ENCODE measurements around the gene RAB6B. TPM values are rescaled to one million over a fixed set of nuclear protein-coding genes. Genes with fewer than 3 reads are reported as not detected.

Gene RAB6B
- total RNA-seq, 4 donors from 2014 or later = 0.53 to 1.2 (median 0.81) TPM

DNA sequence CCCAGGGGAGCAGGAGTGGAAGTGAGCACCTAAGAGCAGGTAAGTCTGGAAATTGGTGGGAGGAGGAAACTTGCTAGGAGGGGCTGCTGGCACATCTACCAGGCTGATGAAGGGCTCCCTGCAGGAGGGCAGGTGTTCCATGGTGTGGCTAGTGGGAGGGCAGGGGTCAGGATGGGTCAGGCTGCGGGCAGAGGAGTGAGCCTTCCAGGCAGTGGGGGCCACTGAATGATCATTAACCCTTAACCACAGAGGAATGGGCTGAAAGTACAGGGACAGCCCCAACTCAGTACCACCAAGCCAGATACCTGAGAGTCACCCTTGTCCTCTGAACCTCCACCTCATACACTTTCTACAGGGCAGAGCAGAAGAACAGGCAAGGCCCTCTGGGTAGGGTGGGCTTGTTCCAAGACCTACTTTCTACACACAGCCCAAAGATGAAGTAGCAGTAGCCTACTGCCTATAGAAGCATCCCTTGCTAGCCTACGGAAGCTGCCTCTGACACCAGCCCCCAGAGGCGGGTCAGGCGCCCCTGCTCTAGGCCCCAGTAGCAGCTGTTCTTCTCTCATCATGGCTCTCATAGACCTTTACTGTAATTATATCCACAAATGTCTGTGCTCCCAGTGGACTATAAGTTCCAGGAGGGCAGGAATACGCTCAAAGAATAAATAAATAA lies 4.6 kb downstream of the RAB6B start:
- H3K36me3 ChIP-seq = no peaks in the 10 kb centered on the region
- no peaks in the 10 kb centered on the region for H3K9me3 ChIP-seq
- H3K4me3 ChIP-seq = no peak overlapping the region
- H3K27me3 ChIP-seq = peaks cover 0 to 4% of the 10 kb centered on the region in 2 donors
- H3K4me1 ChIP-seq = peaks cover 0 to 17% (median 4%) of the 10 kb centered on the region in 4 donors
- TF ChIP-seq, protein P1, sequence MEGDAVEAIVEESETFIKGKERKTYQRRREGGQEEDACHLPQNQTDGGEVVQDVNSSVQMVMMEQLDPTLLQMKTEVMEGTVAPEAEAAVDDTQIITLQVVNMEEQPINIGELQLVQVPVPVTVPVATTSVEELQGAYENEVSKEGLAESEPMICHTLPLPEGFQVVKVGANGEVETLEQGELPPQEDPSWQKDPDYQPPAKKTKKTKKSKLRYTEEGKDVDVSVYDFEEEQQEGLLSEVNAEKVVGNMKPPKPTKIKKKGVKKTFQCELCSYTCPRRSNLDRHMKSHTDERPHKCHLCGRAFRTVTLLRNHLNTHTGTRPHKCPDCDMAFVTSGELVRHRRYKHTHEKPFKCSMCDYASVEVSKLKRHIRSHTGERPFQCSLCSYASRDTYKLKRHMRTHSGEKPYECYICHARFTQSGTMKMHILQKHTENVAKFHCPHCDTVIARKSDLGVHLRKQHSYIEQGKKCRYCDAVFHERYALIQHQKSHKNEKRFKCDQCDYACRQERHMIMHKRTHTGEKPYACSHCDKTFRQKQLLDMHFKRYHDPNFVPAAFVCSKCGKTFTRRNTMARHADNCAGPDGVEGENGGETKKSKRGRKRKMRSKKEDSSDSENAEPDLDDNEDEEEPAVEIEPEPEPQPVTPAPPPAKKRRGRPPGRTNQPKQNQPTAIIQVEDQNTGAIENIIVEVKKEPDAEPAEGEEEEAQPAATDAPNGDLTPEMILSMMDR (IDR thresholded peaks at IDR 0.05) = no peak
- TF ChIP-seq POLR2A (IDR thresholded peaks at IDR 0.05) = no peak
- H3K27ac ChIP-seq = no peak overlapping the region
- DNase-seq = no peak

DNA sequence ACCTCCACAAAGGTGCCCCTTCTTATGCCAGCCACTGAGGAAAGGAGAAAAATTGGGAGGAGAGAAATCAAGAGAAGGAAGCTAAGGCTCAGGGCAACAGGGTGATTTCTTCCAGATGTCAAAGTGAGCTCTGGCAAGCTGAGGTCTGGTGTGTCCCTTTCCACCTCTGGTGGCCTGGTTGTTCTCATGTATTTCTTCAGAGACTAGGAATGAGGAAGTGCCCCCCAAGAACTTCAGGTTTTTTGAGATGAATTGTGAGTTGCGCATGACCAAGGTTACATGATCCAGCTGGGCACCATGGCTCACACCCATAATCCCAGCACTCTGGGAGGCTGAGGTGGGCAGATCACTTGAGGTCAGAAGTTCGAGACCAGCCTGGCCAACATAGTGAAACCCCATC lies 5.6 kb downstream of the RAB6B start:
- no peak overlapping the region for H3K4me3 ChIP-seq
- H3K27me3 ChIP-seq = peaks cover 0 to under 1% of the 10 kb centered on the region in 2 donors
- peaks cover 0 to 8% (median 2%) of the 10 kb centered on the region in 4 donors for H3K4me1 ChIP-seq
- no peaks in the 10 kb centered on the region for H3K36me3 ChIP-seq
- no peak overlapping the region for H3K27ac ChIP-seq
- no peaks in the 10 kb centered on the region for H3K9me3 ChIP-seq
- TF ChIP-seq, protein P1 (IDR thresholded peaks at IDR 0.05) = no peak
- TF ChIP-seq POLR2A (IDR thresholded peaks at IDR 0.05) = no peak
- no peak for DNase-seq

DNA sequence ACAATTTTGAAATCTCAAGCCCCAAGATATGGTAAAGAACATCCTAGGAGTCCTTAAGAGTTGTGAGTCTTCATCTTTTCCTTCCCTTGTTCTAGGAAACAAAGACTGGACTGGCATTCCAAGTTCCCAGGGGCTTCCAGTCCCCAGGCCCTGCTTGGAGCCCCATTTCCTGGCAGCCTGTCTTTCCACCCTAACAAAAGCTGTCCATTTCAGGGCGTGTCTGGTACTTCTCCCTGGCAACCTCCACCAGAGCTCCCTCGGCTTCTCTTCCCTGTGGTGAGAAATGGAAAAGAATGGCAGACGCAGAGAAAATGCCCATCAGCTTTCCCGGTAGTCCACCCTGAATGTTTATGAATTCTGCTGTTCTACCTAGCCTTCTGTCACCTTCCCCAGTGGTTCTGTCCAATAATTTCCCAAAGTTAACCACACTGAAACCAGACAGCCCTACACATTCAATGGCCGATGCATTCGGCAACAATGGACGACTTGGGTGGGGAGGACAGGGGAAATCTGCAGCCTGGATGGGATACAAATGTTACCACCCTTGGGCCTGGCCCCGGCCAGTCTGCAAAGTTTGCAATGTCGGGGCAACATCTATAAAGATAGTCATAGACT lies 6.8 kb downstream of the RAB6B start:
- Histone ChIP-seq H3K4me3 (no peak overlapping the region), H3K4me1 (no peaks in the 10 kb centered on the region), H3K27ac (no peak overlapping the region), H3K27me3 (no peaks in the 10 kb centered on the region), H3K9me3 (no peaks in the 10 kb centered on the region), H3K36me3 (no peaks in the 10 kb centered on the region)
- TF ChIP-seq, protein P1 (IDR thresholded peaks at IDR 0.05) = no peak
- TF ChIP-seq POLR2A (IDR thresholded peaks at IDR 0.05) = no peak
- DNase-seq = peak in 1 of 3 donors; percentile 21

DNA sequence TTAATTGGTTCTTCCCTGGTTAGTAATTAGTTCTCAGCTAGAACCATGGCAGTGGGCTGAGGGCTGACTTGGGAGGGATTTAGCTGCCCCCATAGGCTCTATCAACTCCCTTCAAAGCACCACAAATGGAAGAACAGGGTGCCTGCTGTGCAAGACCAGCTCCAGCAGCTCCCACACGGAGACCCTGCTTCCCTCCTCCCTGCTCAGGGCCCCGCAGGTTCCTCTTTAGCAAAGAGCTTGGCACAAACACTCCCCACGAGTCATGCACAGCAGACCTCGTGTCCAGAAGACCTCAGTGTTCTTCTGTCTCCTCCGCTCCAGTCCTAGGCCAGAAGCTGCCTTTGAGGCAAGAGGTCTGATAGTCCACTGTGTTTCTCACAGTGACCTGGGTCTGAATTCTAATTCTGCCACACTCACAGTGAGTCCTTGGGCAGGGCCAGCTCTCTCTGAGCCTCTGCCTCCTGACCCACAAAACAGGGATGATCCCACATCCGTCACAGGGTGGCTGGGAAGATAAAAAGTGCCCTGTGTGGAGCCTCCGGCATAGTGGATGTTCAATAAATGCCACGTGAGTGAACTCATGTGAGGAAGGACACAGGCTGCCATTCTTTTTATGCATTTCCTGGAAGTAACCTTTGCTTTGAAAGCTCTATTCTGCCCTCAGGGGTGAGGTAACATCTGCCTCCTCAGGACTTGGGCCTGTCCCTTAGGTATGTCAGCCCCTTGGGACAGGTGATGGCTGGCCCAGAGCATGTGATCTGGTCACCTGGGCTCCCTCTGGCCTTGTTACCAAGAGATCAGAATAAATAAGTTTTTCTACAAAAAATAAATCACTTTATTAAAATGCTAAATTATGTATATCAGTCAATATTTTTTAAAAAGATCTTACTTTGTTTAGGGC lies 7.6 kb downstream of the RAB6B start:
- Histone ChIP-seq H3K4me1 (no peaks in the 10 kb centered on the region), H3K36me3 (no peaks in the 10 kb centered on the region), H3K4me3 (no peak overlapping the region), H3K27ac (no peak overlapping the region), H3K27me3 (no peaks in the 10 kb centered on the region), H3K9me3 (no peaks in the 10 kb centered on the region)
- no peak for TF ChIP-seq POLR2A (IDR thresholded peaks at IDR 0.05)
- TF ChIP-seq, protein P1 (IDR thresholded peaks at IDR 0.05) = no peak
- DNase-seq = peak in 1 of 3 donors; percentile 40

DNA sequence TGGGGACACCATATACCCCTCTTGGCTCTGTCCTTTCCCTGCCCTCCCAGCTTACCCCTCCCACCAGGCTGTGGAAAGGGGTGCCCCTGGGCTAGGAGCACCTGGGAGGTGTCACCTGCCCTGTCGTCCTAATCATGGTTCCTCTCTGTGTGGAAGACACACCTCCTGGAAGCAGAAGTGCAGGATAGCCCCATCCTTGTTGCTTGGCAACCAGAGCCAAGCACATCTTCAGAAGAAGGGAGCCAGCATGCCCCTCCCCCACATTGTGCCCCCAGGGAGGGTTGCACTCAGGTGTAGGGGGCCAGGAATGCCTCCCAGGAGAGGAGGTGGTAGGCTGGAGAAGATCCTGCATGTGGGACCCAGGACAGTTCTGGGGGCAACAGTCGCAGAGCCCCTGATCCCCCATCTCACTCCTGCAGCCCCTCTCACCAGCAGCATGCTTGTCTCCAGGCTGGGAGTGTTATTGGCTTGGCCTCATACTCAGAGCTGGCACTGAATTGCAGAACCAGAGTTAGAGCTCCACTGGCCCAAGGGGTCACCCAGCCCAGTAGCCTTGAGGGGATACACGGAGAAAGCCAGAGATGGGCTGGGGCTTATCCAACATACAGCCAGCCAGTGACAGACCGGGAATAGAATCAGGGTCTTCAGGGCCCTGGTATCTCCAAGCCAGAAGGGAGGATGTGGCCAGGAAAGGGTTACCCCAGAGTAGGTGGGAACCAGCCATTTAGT lies 8.4 kb downstream of the RAB6B start:
- peak in 1 of 3 donors; percentile 26 for DNase-seq
- H3K27ac ChIP-seq = no peak overlapping the region
- no peaks in the 10 kb centered on the region for H3K9me3 ChIP-seq
- H3K4me1 ChIP-seq = no peaks in the 10 kb centered on the region
- H3K27me3 ChIP-seq = no peaks in the 10 kb centered on the region
- H3K4me3 ChIP-seq = no peak overlapping the region
- no peaks in the 10 kb centered on the region for H3K36me3 ChIP-seq
- TF ChIP-seq, protein P1 (IDR thresholded peaks at IDR 0.05) = no peak
- no peak for TF ChIP-seq POLR2A (IDR thresholded peaks at IDR 0.05)
